Trophoblast cell (in vitro differentiated cells and primary cell): ENCODE data around the gene ZBTB7A.

ENCODE experiments used
- DNase-seq, 2 donors: peaks; one replicate each; pipeline ENCODE4 v3.0.0-alpha.2; 2016
- H2AFZ ChIP-seq: 2 replicates; pipeline ENCODE4 v1.6.1; 2013; ENCODE audit warnings: low read length, moderate library complexity, mild to moderate bottlenecking; ENCODE audit not compliant: insufficient read depth, poor library complexity
- H2AK5ac ChIP-seq: 2 replicates; pipeline ENCODE4 v1.6.1; 2013; ENCODE audit warnings: mild to moderate bottlenecking, low read length
- H2BK120ac ChIP-seq: 2 replicates; pipeline ENCODE4 v1.6.1; 2013; ENCODE audit warnings: low read length, mild to moderate bottlenecking, moderate library complexity; ENCODE audit not compliant: insufficient read depth, poor library complexity
- H2BK12ac ChIP-seq: 2 replicates; pipeline ENCODE4 v1.6.1; 2013; ENCODE audit warnings: mild to moderate bottlenecking, low read length, moderate library complexity
- H2BK5ac ChIP-seq: 2 replicates; pipeline ENCODE4 v1.6.1; 2013; ENCODE audit warnings: low read length, low read depth, moderate library complexity, mild to moderate bottlenecking; ENCODE audit not compliant: poor library complexity
- H3K14ac ChIP-seq: 2 replicates; pipeline ENCODE4 v1.6.1; 2013; ENCODE audit warnings: mild to moderate bottlenecking, low read length
- H3K18ac ChIP-seq: 2 replicates; pipeline ENCODE4 v1.6.1; 2013; ENCODE audit warnings: mild to moderate bottlenecking, low read length
- H3K23ac ChIP-seq: 2 replicates; pipeline ENCODE4 v1.6.1; 2013; ENCODE audit warnings: low read length
- H3K27ac ChIP-seq: 2 replicates; pipeline ENCODE4 v1.5.1; 2013; ENCODE audit warnings: low read depth, mild to moderate bottlenecking, inconsistent platforms, low read length, moderate library complexity
- H3K27me3 ChIP-seq: 2 replicates; pipeline ENCODE4 v1.6.1; 2013; ENCODE audit warnings: inconsistent platforms, mild to moderate bottlenecking, low read length, moderate library complexity; ENCODE audit not compliant: insufficient read depth
- H3K36me3 ChIP-seq, 2 experiments: 1 replicate in 1 of 2; 2 replicates in 1 of 2; pipeline ENCODE4 v1.6.1; 2013; ENCODE audit warnings: low read length in 2 of 2, mild to moderate bottlenecking in 2 of 2, moderate library complexity in 1 of 2; ENCODE audit not compliant: insufficient read depth in 2 of 2, control insufficient read depth in 1 of 2
- H3K4ac ChIP-seq: 2 replicates; pipeline ENCODE4 v1.6.1; 2013; ENCODE audit warnings: low read depth, mild to moderate bottlenecking, low read length, moderate library complexity
- H3K4me1 ChIP-seq, 2 experiments: 1 replicate in 1 of 2; 2 replicates in 1 of 2; pipeline ENCODE4 v1.6.1; 2013; ENCODE audit warnings: low read length in 2 of 2, mild to moderate bottlenecking in 2 of 2, moderate library complexity in 1 of 2; ENCODE audit not compliant: insufficient read depth in 2 of 2, control insufficient read depth in 1 of 2
- H3K4me2 ChIP-seq: 2 replicates; pipeline ENCODE4 v1.6.1; 2013; ENCODE audit warnings: inconsistent platforms, mild to moderate bottlenecking, low read length, moderate library complexity
- H3K4me3 ChIP-seq: 2 replicates; pipeline ENCODE4 v1.5.1; 2013; ENCODE audit warnings: mild to moderate bottlenecking, low read depth, low read length, inconsistent platforms
- H3K79me1 ChIP-seq: one replicate; pipeline ENCODE4 v1.6.1; 2013; ENCODE audit warnings: low read length
- H3K79me2 ChIP-seq: 2 replicates; pipeline ENCODE4 v1.6.1; 2013; ENCODE audit warnings: low read length, mild to moderate bottlenecking; ENCODE audit not compliant: control insufficient read depth, insufficient read depth, poor library complexity
- H3K9ac ChIP-seq: 2 replicates; pipeline ENCODE4 v1.6.1; 2013; ENCODE audit warnings: mild to moderate bottlenecking, low read length
- H3K9me3 ChIP-seq: 2 replicates; pipeline ENCODE4 v1.6.1; 2013; ENCODE audit warnings: low read depth, mild to moderate bottlenecking, control low read depth, inconsistent platforms, low read length; ENCODE audit not compliant: insufficient read depth
- H4K12ac ChIP-seq: 2 replicates; pipeline ENCODE4 v1.6.1; 2013; ENCODE audit warnings: low read depth, mild to moderate bottlenecking, low read length, moderate library complexity
- H4K8ac ChIP-seq: 2 replicates; pipeline ENCODE4 v1.6.1; 2013; ENCODE audit warnings: low read depth, mild to moderate bottlenecking, low read length, moderate library complexity
- H4K91ac ChIP-seq: one replicate; pipeline ENCODE4 v1.6.1; 2013; ENCODE audit warnings: low read depth, mild to moderate bottlenecking, low read length, moderate library complexity
- WGBS: extraction: QIAGEN DNeasy Blood & Tissue Kit; methylation state at CpG from one replicate; pipeline ENCODE4 v1.1.7; 2013; ENCODE audit warnings: missing lambda C conversion rate; ENCODE audit not compliant: insufficient read length, insufficient coverage; ENCODE audit errors: extremely low coverage; 5-methylcytosine and 5-hydroxymethylcytosine counted together

Gene ZBTB7A

GRCh38 chr19:4082172-4082571, 15.5 kb upstream of the ZBTB7A start:
- Histone ChIP-seq H3K9ac (no peak overlapping the region), H4K8ac (peak overlapping the region; percentile 57), H4K12ac (no peak overlapping the region), H2BK120ac (no peak overlapping the region), H3K4me3 (no peak overlapping the region), H3K4me2 (no peak overlapping the region), H3K27me3 (no peaks in the 10 kb centered on the region), H3K27ac (peak overlapping the region; percentile 9), H3K36me3 (no peaks in the 10 kb centered on the region), H4K91ac (peak overlapping the region; percentile 34), H3K14ac (no peak overlapping the region), H3K4me1 (peaks cover 26 to 30% of the 10 kb centered on the region in 2 experiments), H3K4ac (no peak overlapping the region), H2BK5ac (no peak overlapping the region), H2BK12ac (peak overlapping the region; percentile 9), H3K23ac (no peak overlapping the region), H3K18ac (no peak overlapping the region), H3K9me3 (no peaks in the 10 kb centered on the region), H2AFZ (peak overlapping the region; percentile 13), H3K79me2 (peaks cover 1% of the 10 kb centered on the region), H2AK5ac (no peak overlapping the region), H3K79me1 (peaks cover 12% of the 10 kb centered on the region)
- WGBS, result no CpG with 5 or more reads among the region's 9 CpGs
- DNase-seq, result peak; percentile 48 to 68

GRCh38 chr19:4081441-4082129, 14.9 kb upstream of the ZBTB7A start:
- H3K18ac ChIP-seq, result no peak overlapping the region
- no peak overlapping the region for H2BK5ac ChIP-seq
- no peak overlapping the region for H3K4me2 ChIP-seq
- no peak overlapping the region for H3K14ac ChIP-seq
- peak overlapping the region; percentile 9 for H2BK12ac ChIP-seq
- H4K12ac ChIP-seq, result no peak overlapping the region
- DNase-seq, result peak in 1 of 2 donors; percentile 58
- no peaks in the 10 kb centered on the region for H3K9me3 ChIP-seq
- no peaks in the 10 kb centered on the region for H3K36me3 ChIP-seq
- peak overlapping the region; percentile 9 for H3K27ac ChIP-seq
- H4K8ac ChIP-seq, result peak overlapping the region; percentile 57
- H2BK120ac ChIP-seq, result no peak overlapping the region
- no peak overlapping the region for H3K23ac ChIP-seq
- H3K27me3 ChIP-seq, result no peaks in the 10 kb centered on the region
- no peak overlapping the region for H3K9ac ChIP-seq
- H3K79me2 ChIP-seq, result peaks cover 1% of the 10 kb centered on the region
- no CpG with 5 or more reads among the region's 2 CpGs for WGBS
- H3K4me3 ChIP-seq, result no peak overlapping the region
- peaks cover 12% of the 10 kb centered on the region for H3K79me1 ChIP-seq
- no peak overlapping the region for H3K4ac ChIP-seq
- peaks cover 26 to 28% of the 10 kb centered on the region in 2 experiments for H3K4me1 ChIP-seq
- H2AK5ac ChIP-seq, result no peak overlapping the region
- H2AFZ ChIP-seq, result peak overlapping the region; percentile 13
- peak overlapping the region; percentile 34 for H4K91ac ChIP-seq

GRCh38 chr19:4080473-4080872, 13.8 kb upstream of the ZBTB7A start:
- no peak overlapping the region for H2BK5ac ChIP-seq
- H3K27me3 ChIP-seq, result no peaks in the 10 kb centered on the region
- H2AFZ ChIP-seq, result no peak overlapping the region
- H4K12ac ChIP-seq, result no peak overlapping the region
- H3K18ac ChIP-seq, result no peak overlapping the region
- H2BK120ac ChIP-seq, result no peak overlapping the region
- H3K4me2 ChIP-seq, result no peak overlapping the region
- H3K79me2 ChIP-seq, result peaks cover 1% of the 10 kb centered on the region
- no peak overlapping the region for H3K4ac ChIP-seq
- no peak overlapping the region for H3K27ac ChIP-seq
- H4K91ac ChIP-seq, result no peak overlapping the region
- no peak overlapping the region for H3K14ac ChIP-seq
- H2BK12ac ChIP-seq, result no peak overlapping the region
- H4K8ac ChIP-seq, result no peak overlapping the region
- H3K36me3 ChIP-seq, result no peaks in the 10 kb centered on the region
- H3K4me1 ChIP-seq, result peaks cover 21 to 23% of the 10 kb centered on the region in 2 experiments
- no peaks in the 10 kb centered on the region for H3K9me3 ChIP-seq
- peaks cover 12% of the 10 kb centered on the region for H3K79me1 ChIP-seq
- peak in 1 of 2 donors; percentile 65 for DNase-seq
- H3K23ac ChIP-seq, result no peak overlapping the region
- H3K4me3 ChIP-seq, result no peak overlapping the region
- WGBS, result no CpG with 5 or more reads among the region's 6 CpGs
- no peak overlapping the region for H3K9ac ChIP-seq
- no peak overlapping the region for H2AK5ac ChIP-seq

GRCh38 chr19:4077800-4078684, 11.3 kb upstream of the ZBTB7A start:
- WGBS, result no CpG with 5 or more reads among the region's 33 CpGs
- Histone ChIP-seq H3K79me2 (no peaks in the 10 kb centered on the region), H3K4ac (no peak overlapping the region), H3K4me2 (peak overlapping the region; percentile 30), H3K27ac (no peak overlapping the region), H3K27me3 (no peaks in the 10 kb centered on the region), H4K8ac (no peak overlapping the region), H3K4me1 (peaks cover 6% of the 10 kb centered on the region in 2 experiments), H4K91ac (no peak overlapping the region), H3K9me3 (peaks cover 1% of the 10 kb centered on the region), H3K9ac (no peak overlapping the region), H3K23ac (no peak overlapping the region), H2BK12ac (peak overlapping the region; percentile 36), H3K18ac (no peak overlapping the region), H3K79me1 (no peaks in the 10 kb centered on the region), H3K14ac (no peak overlapping the region), H2AK5ac (no peak overlapping the region), H3K4me3 (no peak overlapping the region), H4K12ac (peak overlapping the region; percentile 44), H2BK5ac (no peak overlapping the region), H2AFZ (no peak overlapping the region), H3K36me3 (no peaks in the 10 kb centered on the region), H2BK120ac (no peak overlapping the region)
- no peak for DNase-seq
